H1 (cell line): ENCODE data around the gene FITM1. TPM values are rescaled to one million over a fixed set of nuclear protein-coding genes. Genes with fewer than 3 reads are reported as not detected.

Source experiments
- CTCF ChIA-PET: fragments of 300-600 bp; sonication (Branson Sonifier 250); formaldehyde crosslinking; loops from one replicate; lab custom pipeline; 2021; ENCODE audit not compliant: partially characterized antibody; lab: Charles Lee
- POLR2A ChIA-PET: fragments of 300-600 bp; sonication (Branson Sonifier 250); formaldehyde crosslinking; loops from one replicate; lab custom pipeline; 2021; ENCODE audit warnings: inconsistent platforms; ENCODE audit not compliant: partially characterized antibody; lab: Charles Lee
- DNase-seq, 2 experiments: peaks; one replicate each; pipeline versions ENCODE4 v3.0.0 to v3.0.0-alpha.2; 2010 to 2022; ENCODE audit warnings: low spot score in 2 of 2, low read depth in 1 of 2, mixed read lengths in 1 of 2
- FAIRE-seq: peaks from 2 replicates; lab custom pipeline; 2011; peaks lifted over from hg19 to GRCh38; lab: Jason Lieb, UNC
- H2AFZ ChIP-seq: 2 replicates; pipeline ENCODE4 v1.8.1; 2012; ENCODE audit warnings: low read length, inconsistent platforms
- H2AK5ac ChIP-seq: 2 replicates; pipeline ENCODE4 v1.6.1; 2013; ENCODE audit warnings: low read depth, low read length
- H2BK120ac ChIP-seq: replicated peaks from 2 replicates; pipeline ENCODE3; 2013; ENCODE audit warnings: low read depth, low read length, inconsistent platforms
- H2BK12ac ChIP-seq: 2 replicates; pipeline ENCODE4 v1.6.1; 2013; ENCODE audit warnings: low read depth, low read length
- H2BK15ac ChIP-seq: 2 replicates; pipeline ENCODE4 v1.6.1; 2013; ENCODE audit warnings: low read length
- H2BK20ac ChIP-seq: 2 replicates; pipeline ENCODE4 v1.6.1; 2013; ENCODE audit warnings: low read length
- H2BK5ac ChIP-seq: 2 replicates; pipeline ENCODE4 v1.6.1; 2013; ENCODE audit warnings: low read depth, low read length
- H3K14ac ChIP-seq: 2 replicates; pipeline ENCODE4 v1.6.1; 2013; ENCODE audit warnings: inconsistent platforms; ENCODE audit not compliant: insufficient read length
- H3K18ac ChIP-seq: 2 replicates; pipeline ENCODE4 v1.6.1; 2013; ENCODE audit warnings: low read length; ENCODE audit errors: extremely low read depth
- H3K23ac ChIP-seq: 2 replicates; pipeline ENCODE4 v1.6.1; 2013; ENCODE audit warnings: inconsistent platforms; ENCODE audit not compliant: insufficient read length
- H3K23me2 ChIP-seq: 2 replicates; pipeline ENCODE4 v1.6.1; 2013; ENCODE audit warnings: low read depth, low read length
- H3K27ac ChIP-seq: 2 replicates; pipeline ENCODE4 v1.6.1; 2011; ENCODE audit warnings: low read depth, low read length, inconsistent platforms
- H3K27me3 ChIP-seq, 4 experiments: replicated peaks in 1 of 4; 1 replicate in 1 of 4; 2 replicates in 3 of 4; pipeline versions ENCODE4 v1.6.1 to v1.8.1; 2011 to 2013; ENCODE audit warnings: low read length in 3 of 4, mild to moderate bottlenecking in 3 of 4, inconsistent platforms in 2 of 4, mixed read lengths in 2 of 4, moderate library complexity in 1 of 4; ENCODE audit not compliant: control insufficient read depth in 3 of 4, insufficient read depth in 3 of 4; ENCODE audit errors: extremely low read depth in 1 of 4
- H3K36me3 ChIP-seq, 4 experiments: 2 replicates each; pipeline versions ENCODE4 v1.6.1 to v1.8.1; 2011 to 2013; ENCODE audit warnings: mild to moderate bottlenecking in 4 of 4, low read length in 3 of 4, moderate library complexity in 2 of 4, control low read depth in 1 of 4, inconsistent platforms in 1 of 4; ENCODE audit not compliant: insufficient read depth in 4 of 4, control insufficient read depth in 2 of 4
- H3K4ac ChIP-seq: replicated peaks from 2 replicates; pipeline ENCODE3; 2013; ENCODE audit warnings: low read length, low read depth, mixed read lengths, inconsistent platforms; ENCODE audit not compliant: insufficient read length
- H3K4me1 ChIP-seq, 4 experiments: replicated peaks in 1 of 4; 1 replicate in 1 of 4; 2 replicates in 3 of 4; pipeline versions ENCODE4 v1.6.1 to v1.8.1; 2011 to 2013; ENCODE audit warnings: low read length in 3 of 4, inconsistent platforms in 2 of 4, mixed read lengths in 1 of 4; ENCODE audit not compliant: insufficient read depth in 4 of 4, control insufficient read depth in 3 of 4
- H3K4me2 ChIP-seq, 2 experiments: 2 replicates each; pipeline versions ENCODE4 v1.6.1 to v1.8.1; 2011 to 2013; ENCODE audit warnings: low read depth in 2 of 2, low read length in 2 of 2, control low read depth in 1 of 2, inconsistent platforms in 1 of 2, mild to moderate bottlenecking in 1 of 2; ENCODE audit not compliant: insufficient read depth in 1 of 2
- H3K4me3 ChIP-seq, 4 experiments: fragments of 200-600, 300-600 bp in 1 of 4; sonication (generic), shearing (Covaris generic), sonication (Bioruptor Twin) in 1 of 4; 2 replicates each; pipeline versions ENCODE4 v1.5.1 to v1.8.1; 2011 to 2016; ENCODE audit warnings: low read length in 4 of 4, low read depth in 3 of 4, control low read depth in 2 of 4, inconsistent platforms in 2 of 4, mild to moderate bottlenecking in 2 of 4, mixed read lengths in 1 of 4, moderate library complexity in 1 of 4; ENCODE audit not compliant: insufficient read depth in 2 of 4; ENCODE audit errors: extremely low read depth in 1 of 4
- H3K56ac ChIP-seq: replicated peaks from 2 replicates; pipeline ENCODE3; 2013; ENCODE audit warnings: low read depth, mild to moderate bottlenecking, mixed read lengths, low read length, inconsistent platforms; ENCODE audit not compliant: insufficient read length
- H3K79me1 ChIP-seq: 2 replicates; pipeline ENCODE4 v1.6.1; 2013; ENCODE audit warnings: low read depth, low read length, control low read depth
- H3K79me2 ChIP-seq, 2 experiments: 2 replicates each; pipeline versions ENCODE4 v1.6.1 to v1.8.1; 2012 to 2013; ENCODE audit warnings: low read length in 2 of 2, mild to moderate bottlenecking in 2 of 2, inconsistent platforms in 1 of 2; ENCODE audit not compliant: insufficient read depth in 2 of 2, control insufficient read depth in 1 of 2
- H3K9ac ChIP-seq, 4 experiments: replicated peaks in 1 of 4; 1 replicate in 1 of 4; 2 replicates in 3 of 4; pipeline versions ENCODE4 v1.6.1 to v1.8.1; 2011 to 2013; ENCODE audit warnings: low read depth in 3 of 4, low read length in 3 of 4, control low read depth in 2 of 4, mild to moderate bottlenecking in 2 of 4, moderate library complexity in 2 of 4, inconsistent platforms in 1 of 4; ENCODE audit errors: extremely low read depth in 1 of 4
- H3K9me3 ChIP-seq, 2 experiments: 2 replicates each; pipeline versions ENCODE4 v1.6.1 to v1.8.1; 2012 to 2013; ENCODE audit warnings: mild to moderate bottlenecking in 2 of 2, moderate library complexity in 2 of 2, control low read depth in 1 of 2, inconsistent platforms in 1 of 2, low read depth in 1 of 2, low read length in 1 of 2, mixed read lengths in 1 of 2; ENCODE audit not compliant: insufficient read depth in 2 of 2
- H4K20me1 ChIP-seq, 2 experiments: replicated peaks in 1 of 2; 2 replicates each; pipeline versions ENCODE3 to v1.8.1; 2011 to 2013; ENCODE audit warnings: inconsistent platforms in 2 of 2, low read length in 2 of 2, mild to moderate bottlenecking in 1 of 2; ENCODE audit not compliant: insufficient read depth in 2 of 2, control insufficient read depth in 1 of 2
- H4K5ac ChIP-seq: 2 replicates; pipeline ENCODE4 v1.6.1; 2013; ENCODE audit warnings: low read length, low read depth, mixed read lengths, inconsistent platforms; ENCODE audit not compliant: insufficient read length
- H4K8ac ChIP-seq: 2 replicates; pipeline ENCODE4 v1.8.0; 2013; ENCODE audit warnings: mild to moderate bottlenecking, moderate library complexity, low read length, inconsistent platforms; ENCODE audit not compliant: insufficient read depth; ENCODE audit errors: extremely low read depth
- H4K91ac ChIP-seq: replicated peaks from 2 replicates; pipeline ENCODE3; 2013; ENCODE audit warnings: low read length, mixed read lengths, inconsistent platforms; ENCODE audit not compliant: insufficient read length
- BCL11A ChIP-seq, 2 experiments: IDR thresholded peaks; one replicate each; pipeline ENCODE4 v1.6.1; 2011; ENCODE audit warnings: low read depth in 2 of 2, low read length in 2 of 2, mild to moderate bottlenecking in 2 of 2
- E2F6 ChIP-seq: IDR thresholded peaks from 2 replicates; pipeline ENCODE4 v1.6.1; 2012; ENCODE audit warnings: inconsistent platforms
- EZH2 ChIP-seq: fragments of 200-600 bp; sonication (generic); IDR thresholded peaks from 2 replicates; pipeline ENCODE4 v1.7.1; 2012; ENCODE audit warnings: low read depth, mild to moderate bottlenecking, moderate library complexity, low read length, inconsistent platforms; ENCODE audit not compliant: severe bottlenecking
- KDM4A ChIP-seq: IDR thresholded peaks from one replicate; pipeline ENCODE4 v1.7.1; 2012; ENCODE audit warnings: low read depth, mild to moderate bottlenecking, moderate library complexity, low read length, inconsistent platforms; ENCODE audit not compliant: severe bottlenecking
- POLR2A ChIP-seq, 2 experiments: IDR thresholded peaks; 1 replicate in 1 of 2; 2 replicates in 1 of 2; pipeline ENCODE4 v1.6.1; 2011; ENCODE audit warnings: low read depth in 2 of 2, low read length in 2 of 2, mild to moderate bottlenecking in 2 of 2; ENCODE audit errors: control extremely low read depth in 1 of 2
- POU5F1 ChIP-seq: IDR thresholded peaks from 2 replicates; pipeline ENCODE4 v1.6.1; 2011; ENCODE audit warnings: low read depth, mild to moderate bottlenecking, low read length, moderate library complexity
- SAP30 ChIP-seq: fragments of 300-600 bp; sonication (generic); IDR thresholded peaks from 2 replicates; pipeline ENCODE4 v1.7.1; 2012; ENCODE audit warnings: low read length, moderate library complexity, mild to moderate bottlenecking, inconsistent platforms; ENCODE audit not compliant: insufficient read depth, insufficient replicate concordance
- SIN3A ChIP-seq, 2 experiments: IDR thresholded peaks in 1 of 2; conservative IDR thresholded peaks in 1 of 2; 2 replicates each; pipeline ENCODE4 v1.6.1; 2011 to 2012; ENCODE audit warnings: low read length in 2 of 2, improper control_type of control experiment in 1 of 2, low read depth in 1 of 2, mild to moderate bottlenecking in 1 of 2
- YY1 ChIP-seq: IDR thresholded peaks from 2 replicates; pipeline ENCODE4 v1.6.1; 2011; ENCODE audit warnings: low read depth, mild to moderate bottlenecking, low read length
- WGBS, 2 experiments: shearing (Covaris generic) in 1 of 2; methylation state at CpG; one replicate each; pipeline versions ENCODE4 v1.1.6 to v1.1.7; 2013 to 2015; ENCODE audit warnings: low lambda C conversion rate in 2 of 2, mixed read lengths in 2 of 2, inconsistent platforms in 1 of 2, low coverage in 1 of 2, missing lambda C conversion rate in 1 of 2; ENCODE audit not compliant: insufficient replicate concordance in 2 of 2, insufficient coverage in 1 of 2, insufficient read length in 1 of 2; ENCODE audit errors: extremely low coverage in 1 of 2, missing lambda C conversion rate in 1 of 2; 5-methylcytosine and 5-hydroxymethylcytosine counted together
- polyA plus RNA-seq, 7 experiments: library from polyadenylated mRNA; depleted of rRNA in 3 of 7; stranded (reverse) in 5 of 7; unstranded in 2 of 7; fragments of >200 nt in 5 of 7; fragments of 200-250 nt in 2 of 7; gene quantifications; 1 replicate in 5 of 7; 2 replicates in 1 of 7; 4 replicates in 1 of 7; pipeline versions ENCODE4 v1.2.1 to v1.2.3, GENCODE V29; 2011 to 2013; ENCODE audit warnings: missing spikeins in 2 of 7, mixed read lengths in 2 of 7
- total RNA-seq: library from RNA; stranded (reverse); fragmentation: NEBNext Ultra II Directional; extraction: Animal tissue kit (Norgen Biotek cat#: 25700); gene quantifications from 2 replicates; pipeline ENCODE4 v1.2.1, GENCODE V29; 2021
- TF ChIP-seq, protein P1 (sequence below): IDR thresholded peaks from 2 replicates; pipeline ENCODE4 v1.6.1; 2012; ENCODE audit warnings: inconsistent platforms

The FITM1 gene
- total and polyA plus RNA-seq, 2 of the 8 experiments (the other 6 are each of a cell fraction or from before 2014, with no cell fraction given), result 0.53 to 0.76 TPM

DNA sequence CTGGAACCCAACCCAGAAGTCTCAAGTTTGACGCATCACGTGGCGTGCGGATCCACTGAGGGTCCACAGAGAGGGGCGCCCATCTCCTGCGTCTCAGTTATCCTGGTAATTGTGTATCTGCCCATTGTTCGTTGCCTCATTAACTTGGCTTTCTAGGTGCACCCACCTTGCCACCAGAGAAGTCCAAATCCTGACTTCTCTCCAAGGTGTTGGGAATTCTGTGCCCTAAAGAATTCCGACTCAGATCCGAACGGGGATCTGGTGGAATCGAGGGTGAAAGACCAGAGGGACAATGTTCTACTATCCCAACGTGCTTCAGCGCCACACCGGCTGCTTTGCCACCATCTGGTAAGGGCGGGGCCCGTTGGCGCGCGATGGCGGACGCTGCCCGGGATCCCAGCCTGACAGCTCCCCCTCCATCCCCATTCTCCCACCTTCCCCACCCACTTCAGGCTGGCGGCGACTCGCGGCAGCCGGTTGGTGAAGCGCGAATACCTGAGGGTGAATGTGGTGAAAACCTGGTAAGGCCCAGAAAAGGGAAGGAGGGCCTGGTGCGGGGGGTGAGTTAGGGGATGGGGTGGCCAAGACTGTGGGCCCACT lies 41.9 kb downstream of the FITM1 start:
- Histone ChIP-seq H4K8ac (no peak overlapping the region), H3K18ac (peak overlapping the region; percentile 83), H3K27ac (no peak overlapping the region), H3K23me2 (peaks cover 5% of the 10 kb centered on the region; the same call in 1 of the 2 replicates), H2BK5ac (0 out of 2 replicates have a peak overlapping the region, but pooled peaks have one; percentile 30), H2AK5ac (no peak overlapping the region), H2BK120ac (no peak overlapping the region), H3K23ac (no peak overlapping the region), H3K9me3 (no peaks in the 10 kb centered on the region), H2BK15ac (0 out of 2 replicates have a peak overlapping the region, but pooled peaks have one; percentile 46), H3K4ac (no peak overlapping the region), H3K36me3 (peaks cover 0 to 4% (median 0%) of the 10 kb centered on the region in 4 experiments; a peak in 2 of 8 replicates), H3K9ac (peak overlapping the region; percentile 36 to 65 (median 54); a peak in 6 of 7 replicates), H4K91ac (no peak overlapping the region), H3K79me1 (no peaks in the 10 kb centered on the region), H3K4me2 (peak overlapping the region; percentile 75 to 96), H3K4me1 (peaks cover 0 to 9% (median 7%) of the 10 kb centered on the region in 4 experiments; a peak in 4 of 7 replicates), H3K4me3 (peak overlapping the region; percentile 62 to 77 (median 71)), H2BK20ac (no peak overlapping the region), H4K20me1 (peaks cover 0 to 2% of the 10 kb centered on the region in 2 experiments), H4K5ac (no peak overlapping the region), H3K56ac (no peak overlapping the region), H3K14ac (no peak overlapping the region), H3K79me2 (no peaks in the 10 kb centered on the region), H2BK12ac (peak overlapping the region; percentile 29; the same call in 1 of the 2 replicates), H3K27me3 (no peaks in the 10 kb centered on the region), H2AFZ (peak overlapping the region; percentile 47; the same call in 1 of the 2 replicates)
- CTCF ChIA-PET, result interaction anchor here (1.4 to 1.5 kb wide), 2 partner anchors 10 to 11 kb away, joined by 3 to 4 read pairs; no protein-coding TSS in a partner anchor
- 6% methylated on average over 30 of the region's 30 CpGs; no CpG with 5 or more reads in 1 of the 2 experiments for WGBS, 2 experiments
- DNase-seq (no peak), FAIRE-seq (no peak)
- POLR2A ChIA-PET, result interaction anchor here (0.8 to 10.7 kb wide), 13 partner anchors 8 to 121 kb away, joined by 3 to 158 read pairs (median 6); partner anchors contain the start of genes CARMIL3, EMC9, IPO4 and IRF9
- TF ChIP-seq SIN3A (conservative IDR thresholded peaks at IDR 0.05 in 1 of 2, IDR thresholded peaks at IDR 0.05 in 1 of 2; ENCODE audit: low read depth in 1 of 2, low read length in 2 of 2), result peak in 1 of 2 experiments; percentile 71; a peak in 1 of 4 replicates
- peak; percentile 76 for TF ChIP-seq SAP30
- TF ChIP-seq YY1, result 0 out of 2 replicates have a peak, but pooled peaks have one; percentile 8
- TF ChIP-seq KDM4A, result peak; percentile 27
- TF ChIP-seq, protein P1, sequence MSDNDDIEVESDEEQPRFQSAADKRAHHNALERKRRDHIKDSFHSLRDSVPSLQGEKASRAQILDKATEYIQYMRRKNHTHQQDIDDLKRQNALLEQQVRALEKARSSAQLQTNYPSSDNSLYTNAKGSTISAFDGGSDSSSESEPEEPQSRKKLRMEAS, result peak; percentile 68
- no peak for TF ChIP-seq BCL11A (IDR thresholded peaks at IDR 0.05; ENCODE audit: low read depth in 2 of 2, low read length in 2 of 2)
- TF ChIP-seq POU5F1, result no peak
- TF ChIP-seq E2F6, result peak; percentile 2; the same call in 1 of the 2 replicates
- no peak for TF ChIP-seq EZH2
- peak in 1 of 2 experiments; percentile 28; a peak in 1 of 3 replicates for TF ChIP-seq POLR2A (IDR thresholded peaks at IDR 0.05; ENCODE audit: control extremely low read depth in 1 of 2, low read depth in 2 of 2, low read length in 2 of 2)
